Neutrophil (primary cell): ENCODE measurements around the gene PDF.
A peak's percentile ranks its signal among the peaks of the same experiment; 100 is the strongest.

ENCODE experiments used
- H3K27ac ChIP-seq: fragments of 200-600 bp; sonication (generic); 2 replicates; pipeline ENCODE4 v1.5.1; 2016; ENCODE audit warnings: mild to moderate bottlenecking, moderate library complexity
- H3K27me3 ChIP-seq: fragments of 200-600 bp; sonication (generic); 2 replicates; pipeline ENCODE4 v1.6.0; 2016; ENCODE audit warnings: mild to moderate bottlenecking
- H3K36me3 ChIP-seq: fragments of 200-600 bp; sonication (generic); 2 replicates; pipeline ENCODE4 v1.5.1; 2017
- H3K4me1 ChIP-seq, 2 experiments: fragments of 200-600 bp in 1 of 2; sonication (generic) in 1 of 2; 1 replicate in 1 of 2; 2 replicates in 1 of 2; pipeline versions ENCODE4 v1.5.1 to v1.6.1; 2013 to 2016; ENCODE audit warnings: low read depth in 1 of 2, low read length in 1 of 2, mild to moderate bottlenecking in 1 of 2, moderate library complexity in 1 of 2; ENCODE audit not compliant: control insufficient read depth in 1 of 2, insufficient read depth in 1 of 2
- H3K4me3 ChIP-seq, 2 experiments: fragments of 200-600 bp in 1 of 2; sonication (generic) in 1 of 2; 1 replicate in 1 of 2; 2 replicates in 1 of 2; pipeline ENCODE4 v1.5.1; 2013 to 2016; ENCODE audit warnings: low read depth in 1 of 2, low read length in 1 of 2, mild to moderate bottlenecking in 1 of 2, moderate library complexity in 1 of 2
- H3K9me3 ChIP-seq: fragments of 200-600 bp; sonication (generic); 2 replicates; pipeline ENCODE4 v1.5.1; 2016
- TF ChIP-seq, protein P1 (sequence below): fragments of 200-600 bp; sonication (generic); IDR thresholded peaks from 2 replicates; pipeline ENCODE4 v1.5.1; 2016; ENCODE audit warnings: antibody characterized with exemption

PDF gene

DNA sequence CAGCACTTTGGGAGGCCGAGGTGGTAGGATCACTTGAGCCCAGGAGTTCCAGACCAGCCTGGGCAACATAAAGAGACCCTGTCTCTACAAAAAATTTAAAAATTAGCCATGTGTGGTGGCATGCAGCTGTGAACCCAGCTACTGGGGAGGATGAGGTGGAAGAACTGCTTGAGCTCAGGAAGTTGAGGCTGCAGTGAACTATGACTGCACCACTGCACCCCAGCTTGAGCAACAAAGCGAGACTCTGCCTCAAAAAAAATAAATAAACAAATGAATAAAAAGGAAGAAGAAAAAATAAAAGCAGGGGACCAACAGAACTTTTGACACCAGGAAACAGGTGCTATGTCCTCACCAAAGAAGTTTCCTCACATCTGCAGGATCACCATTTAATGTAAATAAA is 41.2 kb upstream of the PDF start:
- Histone ChIP-seq H3K36me3 (peaks cover 53% of the 10 kb centered on the region), H3K4me1 (peaks cover 13 to 16% of the 10 kb centered on the region in 2 experiments), H3K4me3 (no peak overlapping the region), H3K9me3 (no peaks in the 10 kb centered on the region), H3K27me3 (no peaks in the 10 kb centered on the region), H3K27ac (peak overlapping the region; percentile 49)
- TF ChIP-seq, protein P1, sequence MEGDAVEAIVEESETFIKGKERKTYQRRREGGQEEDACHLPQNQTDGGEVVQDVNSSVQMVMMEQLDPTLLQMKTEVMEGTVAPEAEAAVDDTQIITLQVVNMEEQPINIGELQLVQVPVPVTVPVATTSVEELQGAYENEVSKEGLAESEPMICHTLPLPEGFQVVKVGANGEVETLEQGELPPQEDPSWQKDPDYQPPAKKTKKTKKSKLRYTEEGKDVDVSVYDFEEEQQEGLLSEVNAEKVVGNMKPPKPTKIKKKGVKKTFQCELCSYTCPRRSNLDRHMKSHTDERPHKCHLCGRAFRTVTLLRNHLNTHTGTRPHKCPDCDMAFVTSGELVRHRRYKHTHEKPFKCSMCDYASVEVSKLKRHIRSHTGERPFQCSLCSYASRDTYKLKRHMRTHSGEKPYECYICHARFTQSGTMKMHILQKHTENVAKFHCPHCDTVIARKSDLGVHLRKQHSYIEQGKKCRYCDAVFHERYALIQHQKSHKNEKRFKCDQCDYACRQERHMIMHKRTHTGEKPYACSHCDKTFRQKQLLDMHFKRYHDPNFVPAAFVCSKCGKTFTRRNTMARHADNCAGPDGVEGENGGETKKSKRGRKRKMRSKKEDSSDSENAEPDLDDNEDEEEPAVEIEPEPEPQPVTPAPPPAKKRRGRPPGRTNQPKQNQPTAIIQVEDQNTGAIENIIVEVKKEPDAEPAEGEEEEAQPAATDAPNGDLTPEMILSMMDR: no peak

DNA sequence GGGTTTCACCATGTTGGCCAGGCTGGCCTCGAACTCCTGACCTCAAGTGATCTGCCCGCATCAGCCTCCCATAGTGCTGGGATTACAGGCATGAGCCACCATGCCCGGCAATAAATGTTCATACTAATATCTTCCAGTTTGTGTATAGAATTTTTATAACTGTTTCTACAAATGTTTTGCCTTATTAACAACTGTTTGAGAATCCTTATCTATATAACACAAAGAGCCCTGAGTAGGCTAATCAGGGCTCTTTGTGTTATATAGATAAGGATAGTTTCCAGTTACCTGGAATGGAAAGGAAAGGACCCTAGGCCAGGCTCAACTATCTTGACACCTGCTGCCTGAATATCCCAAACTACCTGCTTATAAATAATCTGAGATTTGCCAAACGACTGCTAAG is 38.5 kb upstream of the PDF start:
- Histone ChIP-seq H3K4me3 (no peak overlapping the region), H3K27me3 (no peaks in the 10 kb centered on the region), H3K9me3 (no peaks in the 10 kb centered on the region), H3K36me3 (peaks cover 75% of the 10 kb centered on the region), H3K4me1 (peaks cover 13 to 16% of the 10 kb centered on the region in 2 experiments), H3K27ac (no peak overlapping the region)
- TF ChIP-seq, protein P1: no peak

DNA sequence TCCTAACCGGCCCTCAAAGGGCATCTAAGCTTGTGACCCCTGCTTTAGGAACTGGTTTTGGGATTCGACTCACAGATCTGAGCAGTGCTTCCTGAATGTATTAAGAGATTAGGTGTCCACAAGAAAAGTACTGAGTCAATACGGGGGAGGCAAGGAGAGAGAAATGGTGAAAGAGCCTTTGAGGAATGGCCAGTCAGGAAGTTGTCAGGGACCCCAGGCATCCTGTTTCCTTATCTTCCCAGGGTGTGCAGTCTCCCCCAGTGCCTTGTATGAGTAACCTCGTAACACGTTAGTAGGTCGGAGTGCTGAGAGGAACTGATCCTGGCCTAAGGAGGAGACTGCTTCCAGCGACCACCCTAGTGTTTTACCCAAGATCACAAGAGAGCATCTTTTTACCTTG is 37.6 kb upstream of the PDF start:
- TF ChIP-seq, protein P1: no peak
- Histone ChIP-seq H3K36me3 (peaks cover 82% of the 10 kb centered on the region), H3K9me3 (no peaks in the 10 kb centered on the region), H3K4me3 (no peak overlapping the region), H3K27me3 (no peaks in the 10 kb centered on the region), H3K4me1 (peaks cover 13 to 16% of the 10 kb centered on the region in 2 experiments), H3K27ac (no peak overlapping the region)

DNA sequence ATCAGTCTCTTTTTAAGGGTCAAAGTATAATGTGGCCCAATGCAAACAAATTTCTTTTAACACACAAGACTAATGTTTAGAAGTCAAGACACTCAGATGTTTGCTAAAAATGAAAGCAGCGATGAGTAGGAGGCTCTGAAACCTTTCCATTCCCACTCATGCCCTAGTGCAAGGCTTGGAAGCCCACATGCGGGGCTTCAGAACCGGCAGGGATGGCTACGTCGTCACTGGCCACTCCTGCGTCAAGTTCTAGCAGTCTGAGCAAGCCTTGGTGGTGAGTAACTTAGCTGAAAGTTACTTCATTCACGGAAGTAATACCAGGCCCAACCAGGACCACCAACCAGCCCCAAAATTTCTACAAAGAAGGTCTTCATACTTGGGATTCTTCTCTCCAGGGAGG is 36.0 kb upstream of the PDF start:
- Histone ChIP-seq H3K4me3 (no peak overlapping the region), H3K4me1 (peaks cover 7 to 9% of the 10 kb centered on the region in 2 experiments), H3K27ac (no peak overlapping the region), H3K9me3 (no peaks in the 10 kb centered on the region), H3K36me3 (peaks cover 78% of the 10 kb centered on the region), H3K27me3 (no peaks in the 10 kb centered on the region)
- TF ChIP-seq, protein P1: no peak

DNA sequence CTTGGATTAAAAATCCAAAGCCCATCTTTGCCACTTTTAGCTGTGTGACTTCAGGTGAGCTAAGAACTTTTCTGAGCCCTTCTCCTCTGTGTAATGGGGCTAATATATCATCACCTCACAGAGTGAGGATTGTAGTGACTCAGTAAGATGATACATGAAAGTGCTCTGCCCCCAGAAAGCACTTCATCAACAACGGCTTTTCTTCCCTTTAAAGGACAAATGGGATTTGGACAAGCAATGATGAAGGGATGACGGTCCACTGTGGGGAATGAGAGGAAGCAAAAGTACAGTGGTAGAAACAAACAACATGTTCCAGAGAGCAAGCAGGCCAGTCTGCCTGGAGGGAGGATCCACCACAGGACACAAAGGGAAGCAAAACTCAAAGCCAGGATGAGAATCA is 35.5 kb upstream of the PDF start:
- peaks cover 81% of the 10 kb centered on the region for H3K36me3 ChIP-seq
- H3K9me3 ChIP-seq: no peaks in the 10 kb centered on the region
- TF ChIP-seq, protein P1: no peak
- H3K4me1 ChIP-seq: peaks cover 1 to 8% of the 10 kb centered on the region in 2 experiments
- no peak overlapping the region for H3K4me3 ChIP-seq
- H3K27me3 ChIP-seq: no peaks in the 10 kb centered on the region
- no peak overlapping the region for H3K27ac ChIP-seq

DNA sequence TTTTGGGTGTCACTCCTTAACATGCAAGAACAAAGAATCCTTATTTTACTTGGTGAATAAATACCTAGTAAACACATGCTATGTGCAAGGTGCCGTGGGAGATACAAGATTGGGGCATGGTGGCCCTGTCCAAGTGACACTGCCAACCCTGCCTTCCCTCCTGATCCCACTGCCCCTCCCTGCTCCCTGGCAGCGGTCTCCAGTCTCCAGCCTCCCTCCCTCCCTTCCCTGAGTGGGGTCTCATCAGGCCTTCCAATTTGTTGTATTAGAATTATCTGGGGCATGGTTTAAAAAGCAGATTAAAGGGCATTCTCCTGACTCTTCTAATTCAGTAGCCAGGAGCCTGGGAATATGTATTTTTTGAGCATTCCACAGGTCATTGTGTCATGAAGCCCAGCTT is 33.7 kb upstream of the PDF start:
- H3K36me3 ChIP-seq: peaks cover 72% of the 10 kb centered on the region
- H3K4me1 ChIP-seq: peaks cover 0 to 8% of the 10 kb centered on the region in 2 experiments
- H3K4me3 ChIP-seq: no peak overlapping the region
- H3K9me3 ChIP-seq: no peaks in the 10 kb centered on the region
- no peak overlapping the region for H3K27ac ChIP-seq
- H3K27me3 ChIP-seq: no peaks in the 10 kb centered on the region
- TF ChIP-seq, protein P1: no peak
